ENCODE results near the gene KCNE1.

KCNE1 gene

GRCh38 chr21:34511787-34512455 lies at the start of gene KCNE1:
KCNE1 (minus strand) TSS chr21:34512210; CDS start chr21:34449634, 62,576 bp downstream.
- DNase-seq (ENCODE audit: low spot score): no peak
- CTCF ChIA-PET: no interaction called here
- peak within 1 kb of the TSS; percentile 27 for H3K27ac ChIP-seq
- no peak for TF ChIP-seq CTCF (conservative IDR thresholded peaks at IDR 0.05; ENCODE audit: low read depth)
- POLR2A ChIA-PET (ENCODE audit: low non-redundant PET): no interaction called here

DNA sequence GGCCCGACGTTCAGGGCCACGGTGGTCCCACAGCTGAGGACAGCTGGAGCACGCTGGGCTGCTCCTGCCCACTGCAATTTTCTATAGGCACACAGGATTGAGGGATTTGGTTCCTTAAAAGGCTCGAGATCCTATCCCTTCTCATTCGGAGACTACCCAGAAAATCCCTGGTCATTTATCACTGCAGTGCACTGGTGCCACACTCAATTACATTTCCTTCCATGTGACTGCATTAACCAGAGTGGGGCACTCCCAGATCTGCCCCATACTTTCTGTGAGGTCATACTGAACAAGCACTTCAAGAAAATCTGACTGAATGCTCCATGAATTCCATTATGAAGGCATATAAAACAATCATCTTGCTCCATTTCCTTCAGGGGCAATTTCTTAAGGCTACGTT lies 49.8 kb upstream of the KCNE1 start:
- no peak overlapping the region for H3K27ac ChIP-seq
- TF ChIP-seq CTCF (conservative IDR thresholded peaks at IDR 0.05; ENCODE audit: low read depth): no peak
- ChIA-PET CTCF (interaction anchor here (0.7 kb wide), 1 partner anchor 206 kb away, joined by 3 read pairs; no protein-coding TSS in a partner anchor), POLR2A (ENCODE audit: low non-redundant PET) (no interaction called here)
- DNase-seq (ENCODE audit: low spot score): no peak

DNA sequence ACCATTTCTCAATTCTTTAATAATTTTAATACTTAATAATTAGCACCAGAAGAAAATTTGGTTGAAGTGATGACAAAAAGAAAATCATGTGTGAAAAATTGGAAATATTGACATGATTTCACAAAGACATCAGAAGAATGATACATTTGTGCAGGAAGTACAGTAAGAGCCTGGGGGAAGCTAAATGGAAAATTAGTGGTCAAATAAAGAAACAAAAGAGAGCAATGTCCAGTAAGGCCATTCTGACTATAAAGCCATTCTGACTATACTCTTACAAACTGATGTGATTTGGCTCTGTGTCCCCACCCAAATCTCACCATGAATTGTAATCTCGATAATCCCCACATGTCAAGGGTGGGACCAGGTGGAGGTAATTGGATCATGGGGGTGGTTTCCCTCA lies 48.6 kb upstream of the KCNE1 start:
- CTCF ChIA-PET: no interaction called here
- TF ChIP-seq CTCF (conservative IDR thresholded peaks at IDR 0.05; ENCODE audit: low read depth): no peak

GRCh38 chr21:34560021-34560420 lies 48.0 kb upstream of the KCNE1 start:
- no peak for TF ChIP-seq CTCF (conservative IDR thresholded peaks at IDR 0.05; ENCODE audit: low read depth)
- H3K27ac ChIP-seq: no peak overlapping the region
- no peak for DNase-seq (ENCODE audit: low spot score)
- ChIA-PET CTCF (no interaction called here), POLR2A (ENCODE audit: low non-redundant PET) (no interaction called here)

More for the DNA sequence above, 48.6 kb upstream of the KCNE1 start:
- H3K27ac ChIP-seq: no peak overlapping the region
- POLR2A ChIA-PET (ENCODE audit: low non-redundant PET): no interaction called here
- no peak for DNase-seq (ENCODE audit: low spot score)

GRCh38 chr21:34559089-34559631 lies 47.1 kb upstream of the KCNE1 start:
- ChIA-PET CTCF (interaction anchor here (0.5 to 1.1 kb wide), 2 partner anchors 44 to 776 kb away, joined by 3 to 5 read pairs; no protein-coding TSS in a partner anchor), POLR2A (ENCODE audit: low non-redundant PET) (no interaction called here)
- no peak for TF ChIP-seq CTCF (conservative IDR thresholded peaks at IDR 0.05; ENCODE audit: low read depth)
- no peak for DNase-seq (ENCODE audit: low spot score)
- H3K27ac ChIP-seq: no peak overlapping the region

GRCh38 chr21:34558166-34558565 lies 46.2 kb upstream of the KCNE1 start:
- peak; percentile 36 for DNase-seq (ENCODE audit: low spot score)
- POLR2A ChIA-PET (ENCODE audit: low non-redundant PET): no interaction called here

More at GRCh38 chr21:34558166-34558565, 46.2 kb upstream of the KCNE1 start:
- no peak for TF ChIP-seq CTCF (conservative IDR thresholded peaks at IDR 0.05; ENCODE audit: low read depth)
- CTCF ChIA-PET: interaction anchor here (1.1 kb wide), 1 partner anchor 45 kb away, joined by 3 read pairs; no protein-coding TSS in a partner anchor
- H3K27ac ChIP-seq: peak overlapping the region; percentile 48; the same call in 1 of the 2 replicates

All from RWPE1 (cell line).